ENCODE results near the gene FGD5. TPM values are rescaled to one million over a fixed set of nuclear protein-coding genes. Genes with fewer than 3 reads are reported as not detected.

The FGD5 gene
- total and polyA plus RNA-seq, 2 experiments from 2014 or later = 7.4 to 12.2 TPM

DNA sequence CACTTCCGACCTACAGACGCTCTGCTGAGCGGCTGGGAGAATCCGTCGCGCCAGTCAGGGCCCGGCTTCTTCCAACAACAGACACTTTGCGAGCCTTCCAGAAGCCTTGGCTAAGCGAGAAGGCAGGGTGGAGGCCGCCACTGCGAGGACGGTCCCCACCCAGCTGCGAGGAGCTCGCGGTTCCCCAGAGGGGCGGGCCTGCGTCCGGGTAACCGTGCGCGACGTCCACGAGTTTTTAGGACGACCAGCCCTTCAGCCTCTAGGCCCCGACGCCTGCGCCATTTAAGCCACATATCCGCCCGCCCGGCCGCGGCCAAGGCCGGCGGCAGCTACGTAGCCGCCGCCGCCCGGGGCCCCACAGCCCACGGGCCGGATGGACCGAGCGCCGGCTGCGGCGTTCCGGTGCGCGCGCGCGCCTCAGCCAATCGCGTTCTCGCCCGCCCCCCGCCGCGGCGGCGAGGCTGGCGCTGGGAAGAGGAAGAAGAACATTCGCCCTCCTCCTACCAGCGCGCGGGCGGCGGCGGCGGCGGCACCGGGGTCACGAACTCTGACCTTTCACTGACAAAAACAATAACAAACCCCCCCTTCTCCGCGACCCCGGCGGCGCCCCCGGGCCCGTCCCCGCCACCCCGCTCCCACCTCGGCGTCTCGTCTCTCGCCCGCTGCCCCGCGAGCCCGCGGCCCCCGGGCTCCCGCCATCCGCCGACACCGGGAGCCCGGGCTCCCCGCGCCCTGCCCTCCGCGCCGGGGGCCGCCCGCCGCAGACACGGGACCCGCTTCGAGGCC, 128.5 kb downstream of the FGD5 start, which contains the start of gene NR2C2:
NR2C2 (plus strand) TSS at position 484 of the 786 bp plus-strand sequence. CDS start 56,332 bp downstream, outside the sequence.
- Histone ChIP-seq H3K27me3 (ENCODE audit: insufficient read depth) (no peaks in the 10 kb centered on the region), H3K36me3 (ENCODE audit: insufficient read depth) (peaks cover 23% of the 10 kb centered on the region; the same call in 1 of the 2 replicates), H3K4me1 (ENCODE audit: insufficient read depth) (peaks cover 37% of the 10 kb centered on the region), H3K4me3 (peak within 1 kb of the TSS; percentile 97), H3K4me2 (peak within 1 kb of the TSS; percentile 94), H3K27ac (ENCODE audit: low read depth) (peak within 1 kb of the TSS; percentile 99), H3K79me2 (replicated peaks; ENCODE audit: insufficient read depth) (peaks cover 87% of the 10 kb centered on the region), H4K20me1 (replicated peaks; ENCODE audit: insufficient read depth) (peaks cover 51% of the 10 kb centered on the region), H3K9me2 (ENCODE audit: insufficient read depth) (no peaks in the 10 kb centered on the region), H3F3A (replicated peaks; ENCODE audit: low read depth) (no peaks in the 10 kb centered on the region; the same call in 1 of the 2 replicates), H2AFZ (peak within 1 kb of the TSS; percentile 53; the same call in 1 of the 2 replicates)
- Mint-ChIP-seq H3K36me3 (ENCODE audit: low read depth) (peaks cover 44% of the 10 kb centered on the region), H3K4me1 (peaks cover 33% of the 10 kb centered on the region), H3K4me3 (peak within 1 kb of the TSS; percentile 88), H3K27ac (peak within 1 kb of the TSS; percentile 100), H3K9me3 (no peaks in the 10 kb centered on the region), H3K27me3 (ENCODE audit: insufficient read depth, low read depth, poor library complexity) (peaks cover 3% of the 10 kb centered on the region)
- DNase-seq (ENCODE audit: low spot score) (peak; percentile 85), ATAC-seq (peak; percentile 52)
- TF ChIP-seq, protein P1, sequence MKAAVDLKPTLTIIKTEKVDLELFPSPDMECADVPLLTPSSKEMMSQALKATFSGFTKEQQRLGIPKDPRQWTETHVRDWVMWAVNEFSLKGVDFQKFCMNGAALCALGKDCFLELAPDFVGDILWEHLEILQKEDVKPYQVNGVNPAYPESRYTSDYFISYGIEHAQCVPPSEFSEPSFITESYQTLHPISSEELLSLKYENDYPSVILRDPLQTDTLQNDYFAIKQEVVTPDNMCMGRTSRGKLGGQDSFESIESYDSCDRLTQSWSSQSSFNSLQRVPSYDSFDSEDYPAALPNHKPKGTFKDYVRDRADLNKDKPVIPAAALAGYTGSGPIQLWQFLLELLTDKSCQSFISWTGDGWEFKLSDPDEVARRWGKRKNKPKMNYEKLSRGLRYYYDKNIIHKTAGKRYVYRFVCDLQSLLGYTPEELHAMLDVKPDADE (IDR thresholded peaks at IDR 0.05) = no peak
- TF ChIP-seq POLR2AphosphoS5 (IDR thresholded peaks at IDR 0.05; ENCODE audit: low read depth) (peak; percentile 75; the same call in 1 of the 2 replicates), CREB1 (CRISPR knock-in tag; IDR thresholded peaks at IDR 0.05; ENCODE audit: low read depth) (peak; percentile 22; the same call in 1 of the 2 replicates)

DNA sequence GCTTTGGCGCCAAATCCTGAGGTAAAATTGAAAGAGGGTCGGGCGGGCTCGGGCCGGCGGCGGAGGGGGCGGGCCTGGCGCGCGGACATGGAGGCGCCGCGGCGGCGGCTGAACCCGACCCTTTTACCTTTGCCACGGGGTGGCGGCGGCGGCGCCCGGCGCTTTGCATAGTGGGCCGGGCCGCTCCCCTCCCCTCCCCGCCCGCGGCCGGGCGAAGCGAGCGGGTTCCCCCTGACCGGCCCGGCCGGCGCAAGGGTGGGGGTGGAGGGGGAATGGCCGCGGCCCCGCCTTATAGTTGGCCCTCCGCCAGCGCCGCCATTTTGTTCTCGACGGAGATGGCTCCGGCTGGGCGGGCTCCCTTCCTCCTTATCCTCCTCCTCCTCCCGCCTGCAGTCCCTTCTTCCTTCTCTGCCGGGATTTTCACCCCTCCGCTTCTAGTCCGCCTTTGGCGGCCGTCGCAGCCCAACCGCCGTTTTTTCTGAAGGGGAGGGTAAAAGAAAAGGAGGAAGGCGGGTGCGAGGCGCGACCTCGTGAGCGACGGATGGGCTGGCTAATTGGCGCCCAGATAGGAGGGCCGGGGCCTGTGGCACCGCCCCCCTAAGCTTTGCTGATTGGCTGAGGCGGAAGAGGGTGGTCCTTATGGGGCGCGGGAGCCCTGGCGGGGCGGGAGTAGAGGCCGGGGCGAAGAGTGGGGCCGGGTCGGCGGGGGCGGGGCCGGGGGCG, 129.3 kb downstream of the FGD5 start:
- H3K27ac Mint-ChIP-seq = peak overlapping the region; percentile 100
- peaks cover 23% of the 10 kb centered on the region; the same call in 1 of the 2 replicates for H3K36me3 ChIP-seq (ENCODE audit: insufficient read depth)
- H3F3A ChIP-seq (replicated peaks; ENCODE audit: low read depth) = no peaks in the 10 kb centered on the region; the same call in 1 of the 2 replicates
- peaks cover 30% of the 10 kb centered on the region for H3K4me1 ChIP-seq (ENCODE audit: insufficient read depth)
- no peak overlapping the region for H2AFZ ChIP-seq
- peak overlapping the region; percentile 99 for H3K27ac ChIP-seq (ENCODE audit: low read depth)
- no peaks in the 10 kb centered on the region for H3K9me3 Mint-ChIP-seq
- H3K79me2 ChIP-seq (replicated peaks; ENCODE audit: insufficient read depth) = peaks cover 87% of the 10 kb centered on the region
- H3K27me3 ChIP-seq (ENCODE audit: insufficient read depth) = no peaks in the 10 kb centered on the region
- H4K20me1 ChIP-seq (replicated peaks; ENCODE audit: insufficient read depth) = peaks cover 51% of the 10 kb centered on the region
- H3K4me3 Mint-ChIP-seq = peak overlapping the region; percentile 88
- H3K4me1 Mint-ChIP-seq = peaks cover 33% of the 10 kb centered on the region
- DNase-seq (ENCODE audit: low spot score) (peak; percentile 97), ATAC-seq (peak; percentile 91)
- peak overlapping the region; percentile 97 for H3K4me3 ChIP-seq
- H3K36me3 Mint-ChIP-seq (ENCODE audit: low read depth) = peaks cover 42% of the 10 kb centered on the region
- no peaks in the 10 kb centered on the region for H3K9me2 ChIP-seq (ENCODE audit: insufficient read depth)
- H3K27me3 Mint-ChIP-seq (ENCODE audit: insufficient read depth, low read depth, poor library complexity) = peaks cover 3% of the 10 kb centered on the region
- peak overlapping the region; percentile 94 for H3K4me2 ChIP-seq
- TF ChIP-seq CREB1 (CRISPR knock-in tag; IDR thresholded peaks at IDR 0.05; ENCODE audit: low read depth) = peak; percentile 37; the same call in 1 of the 2 replicates
- TF ChIP-seq, protein P2, sequence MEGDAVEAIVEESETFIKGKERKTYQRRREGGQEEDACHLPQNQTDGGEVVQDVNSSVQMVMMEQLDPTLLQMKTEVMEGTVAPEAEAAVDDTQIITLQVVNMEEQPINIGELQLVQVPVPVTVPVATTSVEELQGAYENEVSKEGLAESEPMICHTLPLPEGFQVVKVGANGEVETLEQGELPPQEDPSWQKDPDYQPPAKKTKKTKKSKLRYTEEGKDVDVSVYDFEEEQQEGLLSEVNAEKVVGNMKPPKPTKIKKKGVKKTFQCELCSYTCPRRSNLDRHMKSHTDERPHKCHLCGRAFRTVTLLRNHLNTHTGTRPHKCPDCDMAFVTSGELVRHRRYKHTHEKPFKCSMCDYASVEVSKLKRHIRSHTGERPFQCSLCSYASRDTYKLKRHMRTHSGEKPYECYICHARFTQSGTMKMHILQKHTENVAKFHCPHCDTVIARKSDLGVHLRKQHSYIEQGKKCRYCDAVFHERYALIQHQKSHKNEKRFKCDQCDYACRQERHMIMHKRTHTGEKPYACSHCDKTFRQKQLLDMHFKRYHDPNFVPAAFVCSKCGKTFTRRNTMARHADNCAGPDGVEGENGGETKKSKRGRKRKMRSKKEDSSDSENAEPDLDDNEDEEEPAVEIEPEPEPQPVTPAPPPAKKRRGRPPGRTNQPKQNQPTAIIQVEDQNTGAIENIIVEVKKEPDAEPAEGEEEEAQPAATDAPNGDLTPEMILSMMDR (conservative IDR thresholded peaks at IDR 0.05; ENCODE audit: low read depth in 2 of 2) = no peak
- no peak for TF ChIP-seq NANOG (IDR thresholded peaks at IDR 0.05; ENCODE audit: borderline replicate concordance)
- no peak for TF ChIP-seq EZH2 (IDR thresholded peaks at IDR 0.05; ENCODE audit: low read depth, unreplicated experiment)
- TF ChIP-seq, protein P3, sequence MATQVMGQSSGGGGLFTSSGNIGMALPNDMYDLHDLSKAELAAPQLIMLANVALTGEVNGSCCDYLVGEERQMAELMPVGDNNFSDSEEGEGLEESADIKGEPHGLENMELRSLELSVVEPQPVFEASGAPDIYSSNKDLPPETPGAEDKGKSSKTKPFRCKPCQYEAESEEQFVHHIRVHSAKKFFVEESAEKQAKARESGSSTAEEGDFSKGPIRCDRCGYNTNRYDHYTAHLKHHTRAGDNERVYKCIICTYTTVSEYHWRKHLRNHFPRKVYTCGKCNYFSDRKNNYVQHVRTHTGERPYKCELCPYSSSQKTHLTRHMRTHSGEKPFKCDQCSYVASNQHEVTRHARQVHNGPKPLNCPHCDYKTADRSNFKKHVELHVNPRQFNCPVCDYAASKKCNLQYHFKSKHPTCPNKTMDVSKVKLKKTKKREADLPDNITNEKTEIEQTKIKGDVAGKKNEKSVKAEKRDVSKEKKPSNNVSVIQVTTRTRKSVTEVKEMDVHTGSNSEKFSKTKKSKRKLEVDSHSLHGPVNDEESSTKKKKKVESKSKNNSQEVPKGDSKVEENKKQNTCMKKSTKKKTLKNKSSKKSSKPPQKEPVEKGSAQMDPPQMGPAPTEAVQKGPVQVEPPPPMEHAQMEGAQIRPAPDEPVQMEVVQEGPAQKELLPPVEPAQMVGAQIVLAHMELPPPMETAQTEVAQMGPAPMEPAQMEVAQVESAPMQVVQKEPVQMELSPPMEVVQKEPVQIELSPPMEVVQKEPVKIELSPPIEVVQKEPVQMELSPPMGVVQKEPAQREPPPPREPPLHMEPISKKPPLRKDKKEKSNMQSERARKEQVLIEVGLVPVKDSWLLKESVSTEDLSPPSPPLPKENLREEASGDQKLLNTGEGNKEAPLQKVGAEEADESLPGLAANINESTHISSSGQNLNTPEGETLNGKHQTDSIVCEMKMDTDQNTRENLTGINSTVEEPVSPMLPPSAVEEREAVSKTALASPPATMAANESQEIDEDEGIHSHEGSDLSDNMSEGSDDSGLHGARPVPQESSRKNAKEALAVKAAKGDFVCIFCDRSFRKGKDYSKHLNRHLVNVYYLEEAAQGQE (IDR thresholded peaks at IDR 0.05; ENCODE audit: unreplicated experiment) = peak; percentile 10
- peak; percentile 58; the same call in 1 of the 2 replicates for TF ChIP-seq POLR2AphosphoS5 (IDR thresholded peaks at IDR 0.05; ENCODE audit: low read depth)
- no peak for TF ChIP-seq EZH2phosphoT487 (IDR thresholded peaks at IDR 0.05; ENCODE audit: unreplicated experiment)
